Ishikawa (cell line): ENCODE results near the gene GPR146.

Source experiments
- CEBPB ChIP-seq: IDR thresholded peaks from 2 replicates; pipeline ENCODE4 v1.6.1; 2012
- CREB1 ChIP-seq: IDR thresholded peaks from 2 replicates; pipeline ENCODE4 v1.6.1; 2012; ENCODE audit warnings: low read depth
- EP300 ChIP-seq: IDR thresholded peaks from 2 replicates; pipeline ENCODE4 v1.6.1; 2012; ENCODE audit warnings: borderline replicate concordance
- FOXM1 ChIP-seq: IDR thresholded peaks from 2 replicates; pipeline ENCODE4 v1.6.1; 2012; ENCODE audit warnings: low read depth, borderline replicate concordance
- NFIC ChIP-seq: IDR thresholded peaks from 2 replicates; pipeline ENCODE4 v1.6.1; 2012
- RAD21 ChIP-seq: IDR thresholded peaks from 2 replicates; pipeline ENCODE4 v1.6.1; 2012; ENCODE audit warnings: low read depth
- REST ChIP-seq: IDR thresholded peaks from 2 replicates; pipeline ENCODE4 v1.6.1; 2012; ENCODE audit warnings: low read depth, mild to moderate bottlenecking
- TAF1 ChIP-seq: IDR thresholded peaks from 2 replicates; pipeline ENCODE4 v1.6.1; 2012; ENCODE audit warnings: low read depth, mild to moderate bottlenecking
- YY1 ChIP-seq: IDR thresholded peaks from 2 replicates; pipeline ENCODE4 v1.6.1; 2012; ENCODE audit warnings: low read depth
- ZBTB7A ChIP-seq: IDR thresholded peaks from 2 replicates; pipeline ENCODE4 v1.6.1; 2012; ENCODE audit warnings: low read depth
- TF ChIP-seq, protein P1 (sequence below): IDR thresholded peaks from 2 replicates; pipeline ENCODE4 v1.6.1; 2012
- TF ChIP-seq, protein P2 (sequence below): IDR thresholded peaks from 2 replicates; pipeline ENCODE4 v1.6.1; 2012

- TF ChIP-seq TAF1 (no peak), EP300 (no peak), YY1 (no peak), RAD21 (no peak), CREB1 (no peak), CEBPB (no peak), NFIC (no peak), ZBTB7A (no peak), FOXM1 (no peak), REST (no peak)
- TF ChIP-seq, protein P1, sequence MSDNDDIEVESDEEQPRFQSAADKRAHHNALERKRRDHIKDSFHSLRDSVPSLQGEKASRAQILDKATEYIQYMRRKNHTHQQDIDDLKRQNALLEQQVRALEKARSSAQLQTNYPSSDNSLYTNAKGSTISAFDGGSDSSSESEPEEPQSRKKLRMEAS = no peak
- TF ChIP-seq, protein P2, sequence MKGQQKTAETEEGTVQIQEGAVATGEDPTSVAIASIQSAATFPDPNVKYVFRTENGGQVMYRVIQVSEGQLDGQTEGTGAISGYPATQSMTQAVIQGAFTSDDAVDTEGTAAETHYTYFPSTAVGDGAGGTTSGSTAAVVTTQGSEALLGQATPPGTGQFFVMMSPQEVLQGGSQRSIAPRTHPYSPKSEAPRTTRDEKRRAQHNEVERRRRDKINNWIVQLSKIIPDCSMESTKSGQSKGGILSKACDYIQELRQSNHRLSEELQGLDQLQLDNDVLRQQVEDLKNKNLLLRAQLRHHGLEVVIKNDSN = no peak
These were observed 10.6 kb downstream of the GPR146 start for GRCh38 chr7:1054861-1055450.
